ENCODE measurements around the gene ZNF652. TPM values are rescaled to one million over a fixed set of nuclear protein-coding genes. Genes with fewer than 3 reads are reported as not detected.

The ZNF652 gene
- polyA plus RNA-seq, 1 of the 3 experiments (the other 2 are of a cell fraction), result 5.1 TPM

DNA sequence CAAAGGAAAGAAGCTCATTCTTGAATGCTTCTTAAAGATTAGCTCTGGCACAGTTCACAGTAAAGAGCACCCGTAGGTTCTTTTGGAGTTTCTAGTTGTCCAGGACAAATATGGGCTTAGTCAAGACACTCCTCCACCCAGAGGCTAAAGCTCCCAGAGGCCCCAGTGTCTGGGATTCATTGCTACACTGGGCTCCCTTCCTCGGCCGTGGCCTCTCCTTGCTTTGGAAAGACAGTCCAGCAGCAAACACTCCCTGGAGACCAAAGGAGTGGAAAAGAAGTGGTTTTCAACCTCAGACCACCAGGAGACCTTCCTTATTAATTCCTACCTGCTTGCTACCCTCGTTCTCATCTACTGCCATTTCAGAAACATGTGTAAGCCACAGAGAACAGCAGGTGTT lies 35.5 kb upstream of the ZNF652 start:
- TF ChIP-seq NRF1 (IDR thresholded peaks at IDR 0.05; ENCODE audit: low read depth, low read length), result no peak
- no peak for TF ChIP-seq GATA2 (CRISPR knock-in tag; IDR thresholded peaks at IDR 0.05)
- TF ChIP-seq CHD2 (IDR thresholded peaks at IDR 0.05; ENCODE audit: low read length, partially characterized antibody), result no peak
- no peak for TF ChIP-seq EZH2phosphoT487 (IDR thresholded peaks at IDR 0.05; ENCODE audit: borderline replicate concordance, low read depth)
- TF ChIP-seq, protein P1, sequence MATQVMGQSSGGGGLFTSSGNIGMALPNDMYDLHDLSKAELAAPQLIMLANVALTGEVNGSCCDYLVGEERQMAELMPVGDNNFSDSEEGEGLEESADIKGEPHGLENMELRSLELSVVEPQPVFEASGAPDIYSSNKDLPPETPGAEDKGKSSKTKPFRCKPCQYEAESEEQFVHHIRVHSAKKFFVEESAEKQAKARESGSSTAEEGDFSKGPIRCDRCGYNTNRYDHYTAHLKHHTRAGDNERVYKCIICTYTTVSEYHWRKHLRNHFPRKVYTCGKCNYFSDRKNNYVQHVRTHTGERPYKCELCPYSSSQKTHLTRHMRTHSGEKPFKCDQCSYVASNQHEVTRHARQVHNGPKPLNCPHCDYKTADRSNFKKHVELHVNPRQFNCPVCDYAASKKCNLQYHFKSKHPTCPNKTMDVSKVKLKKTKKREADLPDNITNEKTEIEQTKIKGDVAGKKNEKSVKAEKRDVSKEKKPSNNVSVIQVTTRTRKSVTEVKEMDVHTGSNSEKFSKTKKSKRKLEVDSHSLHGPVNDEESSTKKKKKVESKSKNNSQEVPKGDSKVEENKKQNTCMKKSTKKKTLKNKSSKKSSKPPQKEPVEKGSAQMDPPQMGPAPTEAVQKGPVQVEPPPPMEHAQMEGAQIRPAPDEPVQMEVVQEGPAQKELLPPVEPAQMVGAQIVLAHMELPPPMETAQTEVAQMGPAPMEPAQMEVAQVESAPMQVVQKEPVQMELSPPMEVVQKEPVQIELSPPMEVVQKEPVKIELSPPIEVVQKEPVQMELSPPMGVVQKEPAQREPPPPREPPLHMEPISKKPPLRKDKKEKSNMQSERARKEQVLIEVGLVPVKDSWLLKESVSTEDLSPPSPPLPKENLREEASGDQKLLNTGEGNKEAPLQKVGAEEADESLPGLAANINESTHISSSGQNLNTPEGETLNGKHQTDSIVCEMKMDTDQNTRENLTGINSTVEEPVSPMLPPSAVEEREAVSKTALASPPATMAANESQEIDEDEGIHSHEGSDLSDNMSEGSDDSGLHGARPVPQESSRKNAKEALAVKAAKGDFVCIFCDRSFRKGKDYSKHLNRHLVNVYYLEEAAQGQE (IDR thresholded peaks at IDR 0.05; ENCODE audit: low read depth, low read length), result no peak
- no peaks in the 10 kb centered on the region for H3K27me3 ChIP-seq (ENCODE audit: insufficient read depth)
- H3K4me2 ChIP-seq, result no peak overlapping the region
- H4K20me1 ChIP-seq (ENCODE audit: insufficient read depth), result no peaks in the 10 kb centered on the region
- no peaks in the 10 kb centered on the region for H3K79me2 ChIP-seq (ENCODE audit: insufficient read depth)
- POLR2A ChIA-PET, result no interaction called here
- H3K9me2 ChIP-seq, result no peaks in the 10 kb centered on the region
- no peak for DNase-seq
- no peak overlapping the region for H3K9ac ChIP-seq
- H3K27ac ChIP-seq (ENCODE audit: low read depth in 2 of 2, low read length in 1 of 2), result no peak overlapping the region
- CTCF ChIA-PET, result interaction anchor here (0.6 to 24.3 kb wide), 12 partner anchors 12 to 217 kb away, joined by 3 to 496 read pairs (median 4); no protein-coding TSS in a partner anchor
- 43% methylated on average over 4 of the region's 4 CpGs for WGBS (ENCODE audit: low lambda C conversion rate)
- no peaks in the 10 kb centered on the region for H3K9me3 ChIP-seq
- H3F3A ChIP-seq (replicated peaks; ENCODE audit: insufficient read depth), result no peaks in the 10 kb centered on the region
- H3K36me3 ChIP-seq (replicated peaks in 1 of 2; ENCODE audit: control insufficient read depth in 1 of 2, insufficient read depth in 2 of 2, low read length in 1 of 2), result no peaks in the 10 kb centered on the region
- H3K4me3 ChIP-seq (ENCODE audit: low read depth in 2 of 2, low read length in 1 of 2), result no peak overlapping the region
- H2AFZ ChIP-seq (ENCODE audit: low read depth), result no peak overlapping the region
- H3K4me1 ChIP-seq (ENCODE audit: control insufficient read depth in 1 of 2, insufficient read depth in 2 of 2, low read depth in 1 of 2, low read length in 1 of 2), result no peaks in the 10 kb centered on the region; a peak in 1 of 4 replicates

DNA sequence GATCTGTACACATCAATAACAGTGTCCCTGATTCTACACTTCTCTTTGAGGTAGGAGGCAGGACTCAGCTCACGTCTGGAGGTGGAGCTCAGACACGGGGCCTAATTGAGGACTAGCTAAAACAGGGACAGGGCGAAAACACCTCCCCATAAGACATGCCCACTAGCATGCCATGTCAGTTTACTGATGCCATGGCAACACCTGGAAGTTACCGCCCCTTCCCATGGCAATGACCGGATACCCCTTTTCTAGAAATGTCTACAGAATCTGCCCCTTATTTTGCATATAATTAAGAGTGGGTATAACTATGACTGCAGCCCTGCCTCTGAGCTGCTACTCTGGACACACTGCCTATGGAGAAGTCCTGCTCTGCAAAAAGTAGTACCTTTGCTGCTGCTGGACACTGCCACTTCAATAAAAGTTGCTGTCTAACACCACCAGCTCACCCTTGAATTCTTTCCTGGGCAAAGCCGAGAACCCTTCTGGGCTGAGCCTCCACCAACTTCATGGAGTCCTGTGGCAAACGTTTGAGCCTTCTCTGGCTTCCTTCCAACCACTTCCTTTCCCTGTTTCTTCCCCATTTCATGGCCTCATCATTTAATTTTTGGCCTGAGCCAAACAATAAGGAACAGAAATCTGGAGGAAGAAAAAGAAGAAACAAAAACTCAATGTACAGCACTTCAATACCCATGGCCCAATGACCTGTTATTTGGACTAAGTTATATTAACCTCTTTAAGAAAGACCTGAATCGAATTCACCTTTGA lies 31.6 kb upstream of the ZNF652 start:
- TF ChIP-seq EZH2phosphoT487 (IDR thresholded peaks at IDR 0.05; ENCODE audit: borderline replicate concordance, low read depth), result no peak
- TF ChIP-seq FOSL2 (IDR thresholded peaks at IDR 0.05; ENCODE audit: borderline replicate concordance, low read depth), result no peak
- DNase-seq, result no peak
- H3F3A ChIP-seq (replicated peaks; ENCODE audit: insufficient read depth), result no peaks in the 10 kb centered on the region
- H3K9ac ChIP-seq, result no peak overlapping the region
- no peaks in the 10 kb centered on the region for H3K27me3 ChIP-seq (ENCODE audit: insufficient read depth)
- no peaks in the 10 kb centered on the region for H3K9me3 ChIP-seq
- CTCF ChIA-PET, result interaction anchor here (0.8 to 24.3 kb wide), 12 partner anchors 12 to 166 kb away, joined by 3 to 496 read pairs (median 4); no protein-coding TSS in a partner anchor
- H3K36me3 ChIP-seq (replicated peaks in 1 of 2; ENCODE audit: control insufficient read depth in 1 of 2, insufficient read depth in 2 of 2, low read length in 1 of 2), result no peaks in the 10 kb centered on the region
- H3K27ac ChIP-seq (ENCODE audit: low read depth in 2 of 2, low read length in 1 of 2), result no peak overlapping the region
- no peaks in the 10 kb centered on the region for H3K9me2 ChIP-seq
- POLR2A ChIA-PET, result no interaction called here
- no peaks in the 10 kb centered on the region; a peak in 1 of 4 replicates for H3K4me1 ChIP-seq (ENCODE audit: control insufficient read depth in 1 of 2, insufficient read depth in 2 of 2, low read depth in 1 of 2, low read length in 1 of 2)
- H3K4me3 ChIP-seq (ENCODE audit: low read depth in 2 of 2, low read length in 1 of 2), result no peak overlapping the region
- H3K79me2 ChIP-seq (ENCODE audit: insufficient read depth), result no peaks in the 10 kb centered on the region
- no peak overlapping the region for H3K4me2 ChIP-seq
- 84% methylated on average over 8 of the region's 8 CpGs for WGBS (ENCODE audit: low lambda C conversion rate)
- H2AFZ ChIP-seq (ENCODE audit: low read depth), result no peak overlapping the region
- H4K20me1 ChIP-seq (ENCODE audit: insufficient read depth), result no peaks in the 10 kb centered on the region
